ENCODE data around the gene MIB1.
"Not testable (repeated sequence)": the region's sequence is repeated elsewhere in the genome, so short reads cannot be mapped to it uniquely, and the experiment has no call there.

Gene MIB1

DNA sequence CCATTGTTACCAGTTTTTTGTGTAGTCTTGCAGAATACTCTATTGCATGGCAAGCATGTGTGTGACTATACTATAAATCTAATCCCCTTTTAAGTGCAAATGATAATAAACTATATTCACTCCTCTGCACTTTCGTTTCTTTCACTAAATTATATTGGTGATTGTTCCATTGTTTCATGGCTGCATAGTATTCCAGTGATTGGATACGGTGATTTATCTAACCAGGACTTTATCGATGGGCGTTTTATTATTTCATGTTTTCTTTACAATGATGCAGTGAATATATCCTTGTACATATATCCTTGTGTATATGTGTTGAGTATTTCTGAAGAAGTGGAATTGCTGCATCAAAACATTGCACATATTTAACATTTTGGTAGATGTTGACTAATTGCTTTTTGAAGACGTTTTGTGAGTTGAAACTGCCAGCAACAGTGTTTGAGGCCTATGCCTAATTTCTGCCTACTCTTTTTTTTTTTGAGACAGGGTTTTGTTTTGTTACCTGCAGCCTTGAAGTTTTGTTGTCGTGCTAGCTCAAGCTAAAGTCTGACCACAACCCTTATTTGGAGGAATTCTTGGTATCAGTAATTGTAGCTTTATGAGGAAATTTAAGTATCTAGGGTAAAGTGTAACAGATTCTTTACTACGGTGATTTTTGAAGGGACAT lies 2.7 kb downstream of the MIB1 start:
- DNase-seq (ENCODE audit: low spot score), result peak; percentile 69

DNA sequence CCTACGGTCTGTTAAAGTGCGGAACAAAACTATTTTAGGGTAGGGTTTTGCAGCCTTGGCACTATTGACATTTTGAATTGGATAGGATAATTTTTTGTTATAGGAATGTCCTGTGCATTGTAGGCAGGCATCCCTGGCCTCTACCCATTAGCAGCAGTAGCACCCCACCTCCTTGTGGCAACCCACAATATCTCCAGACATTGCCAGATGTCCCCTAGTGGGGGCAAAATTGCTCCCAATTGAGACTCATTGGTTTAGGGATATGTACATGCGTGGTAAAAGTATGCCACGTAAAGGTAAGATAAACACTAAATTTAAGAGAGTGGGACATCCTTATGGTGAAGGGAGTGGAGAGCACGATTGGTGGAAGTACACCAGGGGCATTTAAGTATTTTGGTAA lies 4.6 kb downstream of the MIB1 start:
- no peak for DNase-seq (ENCODE audit: low spot score)

DNA sequence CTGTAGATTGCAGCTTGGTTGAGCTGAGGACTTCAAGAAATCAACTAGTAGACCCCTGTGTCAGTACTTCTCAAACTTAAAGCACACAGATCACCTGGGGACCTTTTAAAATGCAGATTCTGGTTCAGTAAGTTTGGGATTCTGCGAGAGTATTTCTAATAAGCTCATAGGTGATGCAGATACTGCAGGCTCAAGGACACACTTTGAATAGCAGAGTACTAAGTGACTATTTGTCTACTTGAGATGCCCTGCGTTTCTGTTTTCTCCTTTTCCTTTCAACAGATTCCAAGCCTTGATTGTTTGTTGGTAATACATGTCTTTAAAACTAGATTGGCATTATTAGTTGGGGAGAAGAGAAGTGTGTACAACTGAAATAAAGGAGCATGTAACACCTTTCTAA lies 6.7 kb downstream of the MIB1 start:
- DNase-seq (ENCODE audit: low spot score), result no peak

DNA sequence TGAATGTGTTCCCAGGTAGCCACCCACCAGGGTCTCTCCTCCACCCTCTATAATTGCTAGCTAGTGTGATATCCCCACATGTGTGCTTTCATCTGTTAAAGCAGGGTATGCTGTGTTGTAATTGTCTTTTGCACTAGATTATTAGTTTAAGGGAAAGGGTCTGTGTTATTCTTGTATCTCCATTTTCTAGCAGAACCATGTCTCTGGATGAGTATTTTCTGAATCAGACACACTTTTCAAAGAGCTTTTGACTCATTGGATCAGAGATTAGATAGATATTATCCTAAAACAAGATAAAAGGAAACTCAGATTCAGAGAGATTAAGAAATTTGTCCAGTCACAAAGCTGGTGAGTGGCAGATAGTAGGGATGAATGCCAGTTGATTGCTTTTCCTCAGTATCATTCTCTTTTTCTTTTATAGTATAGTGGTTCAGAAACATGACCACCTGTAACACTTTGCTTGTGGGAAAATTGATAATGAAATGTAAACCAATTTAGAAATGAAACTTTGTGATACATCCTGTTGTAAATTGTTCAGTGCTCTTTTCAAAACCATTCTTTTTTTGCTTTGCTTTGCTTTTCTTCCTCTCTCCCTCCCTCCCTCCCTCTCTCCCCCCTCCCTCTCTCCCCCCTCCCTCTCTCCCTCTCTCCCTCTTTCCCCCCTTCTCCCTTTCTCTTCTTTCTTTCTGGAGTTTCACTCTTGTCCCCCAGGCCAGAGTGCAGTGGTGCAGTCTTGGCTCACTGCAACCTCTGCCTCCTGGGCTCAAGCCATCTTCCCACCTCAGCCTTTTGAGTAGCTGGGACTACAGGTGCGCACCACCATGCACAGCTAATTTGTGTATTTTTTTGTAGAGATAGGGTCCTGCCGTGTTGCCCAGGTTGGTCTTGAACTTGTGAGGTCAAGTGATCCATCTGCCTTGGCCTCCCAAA lies 7.4 kb downstream of the MIB1 start:
- no peak for DNase-seq (ENCODE audit: low spot score)

DNA sequence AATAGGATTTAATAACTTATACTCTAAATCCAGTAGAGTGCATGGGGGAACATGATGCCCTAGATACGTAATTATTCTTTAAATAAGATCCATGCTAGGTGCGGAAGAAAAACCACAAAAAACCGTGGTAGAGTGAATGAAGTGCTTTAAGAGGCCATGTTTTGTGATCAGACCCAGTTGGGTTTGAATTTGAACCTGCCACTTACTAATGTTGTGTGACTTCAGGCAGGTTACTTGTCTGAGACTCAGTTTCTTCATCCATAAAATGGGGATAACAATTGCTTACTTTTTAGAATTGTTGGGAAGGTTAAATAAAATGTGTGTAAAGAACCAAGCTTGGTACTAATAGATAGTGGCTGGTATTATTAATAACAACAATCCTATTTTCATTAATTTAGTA lies 17.2 kb downstream of the MIB1 start:
- DNase-seq (ENCODE audit: low spot score), result no peak

DNA sequence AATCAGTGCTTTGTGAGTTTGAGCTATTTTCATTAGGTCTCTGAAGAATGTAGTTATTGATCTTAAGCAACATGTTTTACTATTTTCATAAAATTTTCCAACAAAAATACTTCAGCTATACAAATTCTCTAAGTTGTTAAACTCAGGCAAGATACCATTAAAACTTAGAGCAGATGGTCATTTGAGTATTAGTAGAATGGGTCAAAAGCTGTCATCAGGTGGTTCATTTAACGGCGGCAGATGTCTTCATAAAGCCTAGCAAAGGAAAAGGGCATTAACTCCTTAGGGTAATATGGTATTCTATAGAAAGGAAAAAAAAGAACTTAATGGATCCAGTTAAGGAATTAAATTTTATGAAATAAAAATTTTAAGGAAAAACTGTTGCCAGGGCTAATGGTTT lies 19.2 kb downstream of the MIB1 start:
- no peak for DNase-seq (ENCODE audit: low spot score)

DNA sequence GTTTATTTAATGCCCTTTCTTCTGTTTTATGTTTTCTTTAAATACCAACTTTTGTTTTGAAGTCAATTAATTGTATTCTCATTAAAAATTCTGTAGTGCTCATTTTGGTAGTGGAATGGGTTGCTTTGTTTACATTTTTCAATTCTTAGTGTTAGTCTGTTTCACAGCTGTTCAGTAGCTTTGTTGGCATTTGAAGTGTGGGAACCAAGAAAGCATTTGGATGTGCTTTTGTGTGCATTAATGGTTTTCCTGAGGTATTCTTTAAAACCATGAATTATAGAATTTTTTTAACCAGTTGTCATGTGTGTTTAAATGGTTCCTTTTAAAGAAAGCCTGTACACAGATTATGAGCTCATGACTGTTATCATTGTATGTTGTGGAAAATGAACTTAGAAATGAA lies 19.7 kb downstream of the MIB1 start:
- no peak for DNase-seq (ENCODE audit: low spot score)

DNA sequence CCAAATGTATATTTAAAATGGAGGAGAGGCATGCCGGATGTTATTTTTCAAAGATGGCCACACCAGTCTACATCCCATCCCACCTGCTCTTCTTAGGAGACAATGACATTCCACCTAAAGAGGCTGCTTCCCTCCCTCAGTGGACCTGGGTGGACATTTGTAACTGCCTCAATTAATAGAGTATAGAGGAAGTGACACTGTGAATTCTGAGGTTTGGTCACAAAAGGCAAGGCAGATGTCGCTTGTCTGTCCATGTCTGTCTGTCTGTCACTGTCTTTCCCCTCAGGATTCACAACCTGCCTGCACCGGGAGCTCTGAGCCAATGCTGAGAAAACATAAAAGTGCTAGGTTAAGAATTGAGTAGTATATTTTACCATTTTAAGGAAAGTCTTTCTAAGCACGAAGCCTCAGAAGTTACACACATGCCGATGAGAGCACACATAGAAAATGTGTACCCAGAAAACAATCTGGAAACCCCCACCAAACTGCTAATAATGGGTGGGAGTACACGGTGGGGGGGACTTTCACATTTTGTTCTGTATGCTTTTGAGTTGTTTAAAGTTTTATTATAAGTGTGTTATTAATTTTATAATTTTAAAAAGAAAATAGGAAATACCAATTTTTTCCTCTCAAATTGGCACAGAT lies 21.0 kb downstream of the MIB1 start:
- DNase-seq (ENCODE audit: low spot score), result no peak

DNA sequence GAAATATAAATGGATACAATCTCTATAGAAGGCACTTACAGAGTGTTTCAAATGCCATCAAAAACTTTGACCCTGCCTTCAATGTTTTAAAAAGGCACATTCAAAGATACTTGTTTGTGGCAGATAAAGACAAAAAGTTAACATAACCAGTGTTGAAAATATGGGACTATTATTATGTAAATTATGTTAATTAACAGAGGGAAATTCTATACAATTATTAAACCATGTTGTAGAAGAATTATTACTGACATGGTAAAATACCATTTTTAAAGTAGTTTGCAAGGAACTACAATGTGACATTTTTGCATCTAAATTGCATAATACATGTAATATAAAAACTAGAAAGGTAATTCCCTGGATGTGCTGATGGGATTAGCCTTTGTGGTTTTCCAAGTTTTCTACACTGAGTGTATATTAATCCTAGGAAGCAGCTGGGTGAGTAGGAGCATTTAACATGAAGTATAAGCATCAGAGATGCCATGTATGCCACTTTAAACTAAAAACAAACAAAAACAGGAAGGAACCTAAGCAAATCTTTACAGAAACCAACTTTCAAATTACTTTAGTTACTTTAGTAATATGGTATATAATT lies 21.7 kb downstream of the MIB1 start:
- no peak for DNase-seq (ENCODE audit: low spot score)

DNA sequence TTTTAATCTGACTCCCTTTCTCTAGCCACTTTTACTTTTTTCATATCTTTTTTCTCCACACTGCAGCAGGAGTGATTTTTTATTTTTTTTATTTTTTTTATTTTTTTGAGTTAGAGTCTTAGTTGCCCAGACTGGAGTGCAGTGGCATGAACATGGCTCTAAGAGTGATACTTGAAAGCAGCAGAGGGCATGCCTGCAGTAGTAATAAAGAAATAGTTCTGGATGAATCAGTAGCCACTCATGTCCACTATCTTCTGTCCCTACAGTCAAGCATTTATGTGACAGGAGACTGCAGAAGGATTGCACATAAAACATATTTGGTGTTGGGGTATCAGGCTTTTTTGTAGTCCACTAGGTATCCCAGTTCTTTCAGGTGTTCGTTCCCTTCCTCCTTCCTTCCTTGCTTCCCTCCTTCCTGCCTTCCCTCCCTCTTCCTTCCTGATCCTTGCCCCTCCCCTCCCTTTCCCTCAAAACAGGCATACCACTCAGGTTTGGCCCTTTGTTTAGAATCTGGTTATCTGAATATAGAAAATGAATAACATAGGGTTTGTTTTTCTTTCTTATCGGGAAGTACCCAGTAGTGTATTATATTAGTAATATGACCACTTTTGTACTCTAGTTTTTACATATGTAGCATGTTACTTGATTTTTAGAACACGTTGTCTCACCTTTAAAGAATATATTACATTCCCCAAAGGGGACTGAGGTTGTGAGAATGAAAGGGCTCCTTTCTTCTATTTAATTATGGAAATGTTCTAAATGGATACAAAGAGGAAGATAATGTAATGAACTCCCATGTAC lies 23.5 kb downstream of the MIB1 start:
- no peak for DNase-seq (ENCODE audit: low spot score)

DNA sequence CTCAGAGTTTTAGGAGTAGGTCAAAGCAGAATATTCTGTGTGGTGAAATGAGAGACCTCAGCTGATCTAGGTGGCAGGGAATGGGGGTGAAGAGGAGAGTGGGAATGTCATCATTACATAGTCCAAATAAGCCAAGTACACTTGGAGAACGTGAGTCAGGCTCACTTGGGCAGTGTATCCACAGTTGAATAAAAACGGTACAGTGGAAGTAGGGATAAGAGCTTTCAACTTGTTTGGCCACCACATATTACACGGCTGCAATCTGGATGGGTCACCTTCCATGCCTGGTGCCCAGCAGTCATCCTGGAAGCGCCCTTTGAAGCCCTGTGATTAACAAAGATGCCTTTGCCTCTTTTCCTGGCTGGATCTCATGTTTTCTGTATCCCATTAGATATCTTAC lies 28.6 kb downstream of the MIB1 start:
- DNase-seq (ENCODE audit: low spot score), result no peak

DNA sequence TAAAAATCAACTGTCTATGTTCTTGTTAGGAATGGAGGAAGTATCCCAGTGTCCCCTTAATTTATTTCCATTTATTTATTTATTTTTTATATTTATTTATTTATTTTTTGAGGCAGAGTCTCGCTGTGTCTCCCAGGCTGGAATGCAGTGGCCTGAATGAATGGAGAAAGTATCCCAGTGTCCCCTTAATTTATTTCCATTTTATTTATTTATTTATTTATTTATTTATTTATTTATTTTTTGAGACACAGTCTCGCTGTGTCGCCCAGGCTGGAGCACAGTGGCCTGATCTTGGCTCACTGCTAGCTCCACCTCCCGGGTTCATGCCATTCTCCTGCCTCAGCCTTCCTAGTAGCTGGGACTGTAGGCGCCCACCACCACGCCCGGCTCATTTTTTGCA lies 34.1 kb downstream of the MIB1 start:
- DNase-seq (ENCODE audit: low spot score), result no peak

DNA sequence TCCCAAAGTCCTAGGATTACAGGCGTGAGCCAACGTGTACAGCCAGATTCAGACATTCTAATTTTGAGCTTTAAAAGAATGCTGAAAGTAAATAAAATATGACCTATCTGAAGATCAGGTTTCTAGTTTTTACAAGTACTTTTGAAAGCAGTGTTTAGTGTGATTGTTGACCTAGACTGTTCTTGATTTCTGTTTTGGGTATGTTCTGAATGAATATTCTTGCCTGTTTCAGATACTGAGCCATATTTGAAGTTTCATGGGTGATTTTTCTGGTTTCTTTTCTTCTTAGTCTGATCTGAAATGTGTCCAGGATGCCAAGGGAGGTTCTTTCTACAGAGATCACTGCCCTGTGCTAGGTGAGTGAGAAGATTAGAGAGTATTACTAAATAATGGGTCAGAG lies 37.2 kb downstream of the MIB1 start:
- no peak for DNase-seq (ENCODE audit: low spot score)

DNA sequence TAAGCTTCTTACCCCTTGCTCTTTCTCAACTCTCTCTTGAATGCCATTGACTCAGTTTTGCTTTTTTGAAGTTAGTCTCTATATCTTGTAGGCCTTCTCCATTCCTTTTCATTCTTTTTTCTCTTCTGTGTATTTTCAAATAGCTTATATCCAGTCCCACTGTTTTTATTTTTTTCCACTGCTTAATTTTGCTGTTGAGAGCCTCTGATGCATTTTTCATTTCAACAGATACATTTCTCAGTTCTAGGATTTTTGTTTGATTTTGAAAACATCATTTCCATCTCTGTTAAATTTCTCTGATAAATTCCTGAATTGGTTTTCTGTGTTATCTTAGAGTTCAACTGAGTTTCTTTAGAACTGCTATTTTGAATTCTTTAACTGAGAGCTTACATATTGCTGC lies 45.9 kb downstream of the MIB1 start:
- no peak for DNase-seq (ENCODE audit: low spot score)

DNA sequence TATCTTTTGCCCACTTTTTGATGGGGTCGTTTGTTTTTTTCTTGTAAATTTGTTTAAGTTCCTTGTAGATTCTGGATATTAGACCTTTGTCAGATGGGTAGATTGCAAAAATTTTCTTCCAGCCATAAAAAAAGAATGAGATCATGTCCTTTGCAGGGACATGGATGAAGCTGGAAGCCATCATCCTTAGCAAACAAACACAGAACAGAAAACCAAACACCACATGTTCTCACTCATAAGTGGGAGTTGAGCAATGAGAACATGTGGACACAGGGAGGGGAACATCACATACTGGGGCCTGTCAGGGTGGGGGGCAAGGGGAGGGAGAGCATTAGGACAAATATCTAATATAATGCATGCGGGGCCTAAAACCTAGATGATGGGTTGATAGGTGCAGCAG lies 55.5 kb downstream of the MIB1 start:
- DNase-seq (ENCODE audit: low spot score), result not testable (repeated sequence)

DNA sequence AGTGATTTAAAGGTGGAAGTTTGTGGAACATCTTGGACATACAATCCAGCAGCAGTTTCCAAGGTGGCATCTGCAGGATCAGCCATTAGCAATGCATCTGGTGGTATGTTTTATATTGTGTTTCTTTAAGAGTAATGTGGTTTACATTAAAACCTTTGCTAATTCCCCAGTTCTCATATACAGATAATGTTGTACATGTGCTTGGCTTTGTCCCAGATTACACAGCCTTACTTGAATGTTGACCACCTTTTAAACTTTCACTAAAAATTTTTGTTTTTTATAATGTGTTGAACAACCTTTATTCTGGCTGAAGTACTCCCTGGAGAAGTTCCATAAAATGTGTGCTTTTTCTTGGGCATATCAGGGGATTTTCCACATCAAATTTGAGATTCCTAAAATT lies 57.5 kb downstream of the MIB1 start:
- DNase-seq (ENCODE audit: low spot score), result no peak

DNA sequence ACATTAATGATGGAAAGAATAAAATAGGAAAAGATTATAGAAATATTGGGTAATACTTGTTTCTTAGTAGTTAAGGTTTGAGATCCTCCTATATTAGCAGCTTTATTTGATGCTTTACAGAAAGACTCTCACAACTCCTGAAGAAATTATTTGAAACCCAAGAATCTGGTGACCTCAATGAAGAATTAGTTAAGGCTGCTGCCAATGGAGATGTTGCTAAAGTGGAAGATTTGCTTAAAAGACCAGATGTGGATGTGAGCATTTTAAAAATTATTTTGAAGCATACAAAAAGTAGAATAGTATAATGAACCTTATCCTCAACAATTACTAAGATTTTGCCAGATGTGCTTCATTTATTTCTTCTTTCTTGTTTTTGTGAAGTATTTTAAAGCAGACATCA lies 59.1 kb downstream of the MIB1 start:
- DNase-seq (ENCODE audit: low spot score), result no peak

DNA sequence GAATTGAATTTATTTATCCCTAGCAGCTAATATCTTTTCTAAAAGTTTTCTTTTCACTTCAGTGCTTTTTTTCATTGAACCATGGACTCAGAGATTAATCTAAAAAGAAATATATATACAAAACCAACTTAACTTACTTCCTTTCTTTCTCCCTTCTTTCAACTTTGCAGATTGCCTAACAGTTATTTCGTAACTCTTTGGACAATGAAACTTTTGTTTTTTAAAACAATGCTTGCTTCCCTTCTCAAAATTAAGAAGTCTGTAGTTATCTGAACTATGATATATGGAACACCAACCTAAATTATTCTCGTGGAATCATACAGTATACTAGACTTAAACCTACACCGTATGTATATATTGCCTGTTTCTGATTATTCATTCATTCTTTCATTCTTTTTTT lies 62.9 kb downstream of the MIB1 start:
- DNase-seq (ENCODE audit: low spot score), result no peak

DNA sequence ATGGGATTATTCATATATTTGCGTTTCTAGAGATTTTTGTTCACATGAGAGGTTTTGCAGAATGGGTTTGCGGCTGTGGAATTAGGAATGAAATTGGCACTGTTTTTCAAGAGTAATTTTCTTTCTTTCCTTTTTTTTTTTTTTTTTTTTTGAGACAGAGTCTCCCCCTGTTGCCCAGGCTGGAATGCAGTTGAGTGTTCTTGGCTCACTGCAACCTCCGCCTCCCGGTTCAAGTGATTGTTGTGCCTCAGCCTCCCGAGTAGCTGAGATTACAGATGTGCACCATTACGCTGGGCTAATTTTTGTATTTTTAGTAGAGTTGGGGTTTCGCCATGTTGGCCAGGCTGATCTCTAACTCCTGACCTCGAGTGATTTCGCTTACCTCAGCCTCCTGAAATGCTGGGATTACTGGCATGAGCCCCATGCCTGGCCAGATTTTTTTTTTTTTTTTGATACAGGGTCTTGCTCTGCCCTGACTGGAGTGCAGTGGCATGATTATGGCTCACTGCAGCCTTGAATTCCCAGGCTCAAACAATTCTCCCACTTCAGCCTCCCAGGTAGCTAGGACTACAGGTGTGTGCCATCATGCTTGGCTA lies 65.3 kb downstream of the MIB1 start:
- no peak for DNase-seq (ENCODE audit: low spot score)

DNA sequence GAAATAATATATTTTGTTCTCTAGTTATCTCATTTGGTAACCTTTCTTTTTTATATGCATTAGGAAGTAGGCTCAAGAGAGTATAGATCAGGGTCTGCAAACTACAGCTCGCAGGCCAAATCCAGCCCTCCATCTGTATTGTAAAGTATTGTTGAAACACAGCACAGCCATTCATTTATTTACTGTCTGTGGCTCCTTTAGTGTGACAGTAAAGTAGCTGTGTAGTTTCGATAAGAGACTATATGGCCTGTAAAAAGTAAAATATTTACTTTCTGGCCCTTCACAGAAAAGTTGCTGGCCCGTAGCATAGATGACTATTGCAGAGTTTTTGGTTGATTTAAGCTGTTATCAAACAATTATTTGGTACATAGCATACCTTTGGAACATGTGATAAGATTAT lies 67.6 kb downstream of the MIB1 start:
- DNase-seq (ENCODE audit: low spot score), result no peak

DNA sequence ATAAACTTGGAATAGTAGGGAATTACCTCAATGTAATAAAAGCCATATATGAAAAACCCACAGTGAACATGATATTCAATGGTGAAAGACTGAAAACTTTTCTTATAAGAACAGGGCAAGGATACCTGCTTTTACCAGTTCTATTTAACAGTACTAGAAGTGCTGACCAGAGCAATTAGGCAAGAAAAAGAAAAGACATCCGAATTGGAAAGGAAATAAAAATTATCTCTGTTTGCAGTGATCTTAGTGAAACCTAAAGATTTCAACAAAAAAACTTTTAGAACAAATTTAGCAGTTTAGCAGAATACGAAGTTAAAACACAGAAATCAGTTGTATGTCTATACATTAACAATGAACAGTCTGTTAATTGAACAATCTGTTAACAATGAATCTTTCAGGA lies 69.1 kb downstream of the MIB1 start:
- no peak for DNase-seq (ENCODE audit: low spot score)

DNA sequence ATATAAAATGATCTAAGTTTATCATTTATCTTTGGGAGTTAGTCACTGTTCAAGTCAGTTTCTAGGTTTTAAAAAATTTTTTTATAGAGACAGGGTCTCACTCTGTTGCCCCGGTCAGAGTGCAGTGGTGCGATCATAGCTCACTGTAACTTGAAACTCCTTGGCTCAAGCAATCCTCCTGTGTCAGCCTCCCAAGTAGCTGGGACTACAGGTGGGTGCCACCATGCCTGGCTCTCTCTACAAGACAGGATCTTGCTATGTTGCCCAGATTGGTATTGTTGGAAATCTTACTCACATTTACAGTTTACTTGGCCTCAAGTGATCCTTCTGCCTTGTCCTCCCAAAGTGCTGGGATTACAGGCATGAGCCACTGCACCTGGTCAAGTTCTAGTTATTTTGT lies 74.5 kb downstream of the MIB1 start:
- DNase-seq (ENCODE audit: low spot score), result no peak
